Pons (tissue), 1 donor: ENCODE measurements around the gene XKR7.
"Not testable (repeated sequence)": the region's sequence is repeated elsewhere in the genome, so short reads cannot be mapped to it uniquely, and the experiment has no call there.

Source experiments
- DNase-seq: peaks from one replicate; pipeline ENCODE4 v3.0.0-alpha.2; 2016; ENCODE audit warnings: low spot score

The XKR7 gene

GRCh38 chr20:31967830-31968249, at the start of gene XKR7:
Gene XKR7 (plus strand): TSS chr20:31968151. CDS start chr20:31968176, 25 bp downstream.
- DNase-seq = no peak

GRCh38 chr20:31918466-31919105, 49.4 kb upstream of the XKR7 start:
- no peak for DNase-seq

GRCh38 chr20:31919410-31920155, 48.4 kb upstream of the XKR7 start:
- DNase-seq = no peak

DNA sequence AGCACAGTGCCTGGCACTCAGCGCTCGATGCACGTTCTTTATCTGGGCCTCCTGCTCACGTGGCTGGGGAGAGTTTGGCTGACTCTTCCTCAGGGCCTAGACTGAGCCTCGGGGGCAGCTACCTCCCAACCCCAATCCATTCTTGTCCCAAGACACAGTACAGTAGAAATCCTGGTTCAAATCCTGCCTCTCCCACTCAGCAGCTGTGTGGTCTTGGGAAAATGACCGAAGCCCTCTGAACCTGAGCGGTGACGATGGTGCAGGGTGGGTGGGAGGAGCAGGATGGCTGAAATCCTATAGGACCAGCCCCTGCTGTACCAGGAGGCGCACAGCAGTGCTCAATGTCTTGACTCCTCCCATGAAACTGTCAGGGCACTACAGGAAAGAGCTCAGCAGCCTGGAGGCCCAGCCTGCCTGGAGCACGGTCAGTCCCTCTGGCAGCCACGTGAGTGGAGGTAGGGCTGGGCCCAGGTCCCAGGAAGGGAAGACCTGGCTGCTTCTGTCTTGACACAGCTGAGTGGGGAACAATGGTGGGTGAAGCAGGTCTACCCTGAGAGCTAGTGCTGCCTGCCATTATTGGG, 47.6 kb upstream of the XKR7 start:
- DNase-seq = no peak

DNA sequence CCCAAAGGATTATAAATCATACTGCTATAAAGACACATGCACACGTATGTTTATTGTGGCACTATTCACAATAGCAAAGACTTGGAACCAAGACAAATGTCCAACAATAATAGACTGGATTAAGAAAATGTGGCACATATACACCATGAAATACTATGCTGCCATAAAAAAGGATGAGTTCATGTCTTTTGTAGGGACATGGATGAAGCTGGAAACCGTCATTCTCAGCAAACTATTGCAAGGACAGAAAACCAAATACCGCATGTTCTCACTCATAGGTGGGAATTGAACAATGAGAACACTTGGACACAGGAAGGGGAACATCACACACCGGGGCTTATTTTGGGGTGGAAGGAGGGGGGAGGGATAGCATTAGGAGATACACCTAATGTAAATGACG, 46.5 kb upstream of the XKR7 start:
- DNase-seq = not testable (repeated sequence)

- no peak for DNase-seq
Measured at GRCh38 chr20:31922181-31922580, 45.8 kb upstream of the XKR7 start.

DNA sequence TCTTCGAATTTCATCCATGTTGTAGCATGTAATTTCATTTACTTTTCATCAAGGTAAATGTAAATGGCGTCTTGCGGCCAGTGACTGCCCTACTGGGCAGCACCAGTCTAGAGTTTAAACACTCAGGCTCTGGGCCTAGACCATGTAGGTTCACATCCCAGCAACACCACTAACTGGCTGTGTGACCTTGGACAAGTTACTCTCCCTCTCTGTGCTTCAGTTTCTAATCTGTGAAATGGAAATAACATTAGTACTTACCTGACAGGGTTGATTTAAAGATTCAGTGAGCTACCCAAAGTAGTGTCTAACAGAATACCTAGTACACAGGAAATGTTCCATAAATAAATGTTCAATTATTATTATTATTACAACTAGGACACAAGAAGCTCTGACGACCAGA, 45.4 kb upstream of the XKR7 start:
- no peak for DNase-seq

DNA sequence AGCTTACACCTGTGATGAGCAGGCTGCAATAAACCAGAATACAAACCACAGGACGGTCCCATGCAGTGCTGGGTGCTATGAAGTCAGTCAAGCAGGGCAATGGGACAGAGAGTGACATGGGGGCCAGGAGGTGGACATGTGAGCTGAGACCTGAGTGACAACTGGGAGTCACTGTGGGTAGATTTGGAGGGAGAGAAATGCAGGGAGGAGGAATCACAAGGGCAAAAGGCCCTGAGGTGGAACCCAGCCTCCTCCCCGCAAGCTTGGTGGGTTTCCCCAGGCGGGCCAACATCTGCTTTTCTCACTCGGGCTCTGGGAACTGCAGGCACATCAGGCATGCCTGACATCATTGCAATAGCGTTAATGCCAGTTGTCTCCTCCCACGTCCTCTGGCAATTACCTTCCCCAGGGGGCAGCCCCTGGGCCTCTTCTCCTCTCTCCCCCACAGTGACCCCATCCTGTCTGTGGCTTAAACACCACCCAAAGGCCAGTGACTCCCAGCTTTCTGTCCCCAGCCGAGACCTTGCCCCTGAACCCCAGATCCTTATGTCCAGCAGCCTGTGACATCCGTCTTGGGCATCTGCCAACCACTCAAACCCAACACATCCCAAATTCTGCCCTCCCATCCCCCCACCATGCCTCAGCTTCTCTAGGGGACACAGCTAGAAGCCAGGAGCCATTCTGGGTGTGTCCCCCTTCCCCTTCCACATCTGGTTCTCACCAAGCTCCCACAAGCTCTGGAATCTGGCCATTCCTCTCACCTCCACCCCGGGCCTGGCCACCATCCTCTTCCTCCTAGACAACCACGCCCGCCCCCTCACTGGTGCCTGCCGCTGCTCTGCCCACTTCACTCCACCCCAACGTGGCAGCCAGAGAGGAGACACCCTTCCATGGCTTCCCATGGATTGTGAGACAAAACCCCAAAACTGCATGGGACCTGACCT, 44.3 kb upstream of the XKR7 start:
- no peak for DNase-seq

GRCh38 chr20:31924561-31924960, 43.4 kb upstream of the XKR7 start:
- DNase-seq = no peak

- DNase-seq = no peak
Measured at GRCh38 chr20:31925631-31926030, 42.3 kb upstream of the XKR7 start.

DNA sequence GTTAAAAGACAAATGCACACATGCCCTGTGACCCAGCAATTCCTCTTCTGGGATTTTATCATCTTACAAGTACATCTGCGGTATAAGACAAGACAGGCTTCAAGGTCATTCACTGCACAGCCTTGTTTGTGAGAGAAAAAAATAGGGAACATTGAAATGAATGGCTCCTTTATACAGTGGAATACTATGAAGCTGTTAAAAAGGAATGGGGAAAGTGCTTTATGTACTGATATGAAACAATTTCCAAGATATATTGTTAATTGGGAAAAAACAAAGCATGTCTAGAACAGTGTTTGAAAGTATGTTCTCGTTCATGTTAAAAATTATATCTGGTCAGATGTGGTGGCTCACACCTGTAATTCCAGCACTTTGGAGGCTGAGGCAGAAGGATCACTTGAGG, 41.5 kb upstream of the XKR7 start:
- DNase-seq = no peak

- DNase-seq = no peak
Measured at GRCh38 chr20:31927627-31928159, 40.3 kb upstream of the XKR7 start.

DNA sequence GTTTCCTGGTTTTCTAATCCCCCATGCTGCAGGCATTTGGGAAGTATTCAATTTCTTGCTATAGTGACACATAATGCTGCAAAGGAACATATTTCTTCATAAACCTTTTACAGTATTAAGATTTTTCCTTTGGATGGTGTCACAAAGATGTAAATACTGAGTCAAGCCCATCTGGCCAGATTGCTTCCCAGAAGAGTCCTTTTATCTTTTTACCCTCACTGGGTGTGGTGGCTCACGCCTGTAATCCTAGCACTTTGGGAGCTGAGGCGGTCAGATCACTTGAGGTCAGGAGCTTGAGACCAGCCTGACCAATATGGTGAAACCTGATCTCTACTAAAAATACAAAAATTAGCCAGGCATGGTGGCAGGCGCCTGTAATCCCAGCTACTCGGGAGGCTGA, 38.3 kb upstream of the XKR7 start:
- DNase-seq = not testable (repeated sequence)

GRCh38 chr20:31930779-31931178, 37.2 kb upstream of the XKR7 start:
- no peak for DNase-seq

DNA sequence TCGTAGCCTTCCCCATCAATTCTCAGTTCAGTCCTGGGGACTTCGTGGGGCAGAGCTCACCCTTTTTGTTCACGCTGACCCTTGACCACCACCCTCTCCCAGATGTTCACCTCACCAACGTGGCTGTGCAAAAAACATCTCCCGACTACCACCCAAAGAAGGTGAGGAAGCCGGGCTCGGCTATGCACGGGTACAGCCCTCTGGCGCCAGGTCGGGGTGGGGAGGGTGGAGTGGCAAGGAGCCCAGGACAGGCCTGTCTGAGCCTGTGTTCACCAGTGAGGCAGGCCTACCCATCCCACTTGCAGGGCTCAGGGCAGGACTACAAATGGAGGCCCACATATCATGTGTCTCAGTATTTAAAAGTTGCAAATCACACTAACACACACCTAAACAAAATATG, 34.3 kb upstream of the XKR7 start:
- DNase-seq = no peak

GRCh38 chr20:31934491-31934890, 33.5 kb upstream of the XKR7 start:
- no peak for DNase-seq

DNA sequence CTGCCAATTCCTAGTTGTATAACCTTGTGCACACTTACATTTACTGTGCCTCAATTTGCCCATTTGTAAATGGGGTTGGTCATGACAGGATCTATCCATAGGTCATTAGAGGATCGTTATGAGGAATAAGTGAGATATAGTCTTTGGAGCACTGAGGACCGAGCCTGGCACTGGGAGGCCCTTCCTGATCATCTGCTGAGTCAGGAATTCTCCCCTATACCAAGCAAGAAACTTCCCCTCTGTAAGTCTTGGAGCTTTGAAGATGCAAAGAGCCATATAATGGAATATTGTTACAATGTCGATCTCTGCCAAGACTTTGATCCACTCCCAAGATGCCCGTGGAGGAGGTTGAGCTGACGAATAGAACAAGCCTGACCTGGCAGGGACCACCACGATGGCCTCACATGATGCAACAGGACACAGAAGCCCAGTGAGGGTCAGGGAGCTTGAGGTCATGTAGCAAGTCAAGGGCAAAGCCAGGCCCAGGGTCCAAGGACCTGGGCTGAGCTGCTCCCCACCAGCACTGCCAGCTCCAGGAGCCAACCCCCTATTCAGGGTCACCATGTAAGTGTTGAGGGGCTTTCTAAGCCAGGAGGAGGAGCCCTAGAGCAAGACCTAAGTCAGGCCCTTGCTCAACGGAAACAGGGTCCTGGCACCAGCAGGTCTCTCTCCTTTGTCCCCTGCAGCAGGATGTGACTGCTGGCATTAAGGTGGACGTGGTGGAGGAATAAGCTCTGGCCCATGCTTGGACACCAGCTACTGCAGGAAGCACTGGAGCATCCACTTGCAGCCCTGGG, 32.8 kb upstream of the XKR7 start:
- no peak for DNase-seq

GRCh38 chr20:31936420-31936819, 31.5 kb upstream of the XKR7 start:
- no peak for DNase-seq

DNA sequence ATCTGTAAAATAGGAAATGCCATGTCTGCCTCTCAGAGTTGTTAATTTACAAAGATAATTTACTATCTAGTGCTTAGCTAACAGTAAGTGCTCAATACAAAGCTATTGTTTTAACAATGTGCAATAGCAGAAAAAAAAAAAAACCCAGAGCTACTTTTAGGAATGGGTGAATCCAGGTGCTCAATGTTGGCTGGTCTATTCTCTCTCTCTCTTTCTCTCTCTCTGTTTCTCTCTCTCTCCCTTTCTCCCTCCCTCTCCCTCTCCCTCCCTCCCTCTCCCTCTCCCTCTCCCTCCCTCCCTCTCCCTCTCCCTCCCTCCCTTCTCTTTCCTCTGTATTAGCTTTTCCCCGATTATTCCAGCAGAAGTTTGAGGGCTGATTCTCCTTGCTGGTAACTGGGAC, 30.1 kb upstream of the XKR7 start:
- DNase-seq = no peak

- no peak for DNase-seq
Measured at GRCh38 chr20:31939661-31940060, 28.3 kb upstream of the XKR7 start.

DNA sequence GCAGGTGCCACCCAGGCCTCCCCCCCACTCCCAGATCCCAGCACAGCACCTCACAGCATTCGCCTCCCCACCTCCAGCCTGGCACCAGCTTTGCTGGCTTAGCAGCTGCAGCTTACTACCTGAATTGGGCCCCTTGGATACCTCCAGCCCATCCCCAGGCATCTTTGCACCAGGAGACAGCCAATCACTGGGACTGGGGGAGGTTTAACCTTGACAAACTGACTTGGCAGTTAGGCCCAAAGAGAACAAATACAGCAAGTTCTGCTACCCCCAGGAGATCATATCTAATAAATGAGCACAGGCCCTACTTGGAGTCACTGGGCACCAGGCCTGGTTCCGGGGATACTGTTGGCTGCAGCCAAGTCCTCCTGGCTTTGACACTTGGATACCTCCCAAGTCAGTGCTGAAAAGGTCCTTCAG, 24.9 kb upstream of the XKR7 start:
- DNase-seq = peak; percentile 61
